Fibroblast of gingiva (primary cell): Measurements from ENCODE around the gene EXD2.
"Not testable (repeated sequence)": the region's sequence is repeated elsewhere in the genome, so short reads cannot be mapped to it uniquely, and the experiment has no call there.

Source experiments
- DNase-seq: peaks from one replicate; pipeline ENCODE4 v3.0.0-alpha.2; 2011; ENCODE audit warnings: low read depth

Gene EXD2, protein sequence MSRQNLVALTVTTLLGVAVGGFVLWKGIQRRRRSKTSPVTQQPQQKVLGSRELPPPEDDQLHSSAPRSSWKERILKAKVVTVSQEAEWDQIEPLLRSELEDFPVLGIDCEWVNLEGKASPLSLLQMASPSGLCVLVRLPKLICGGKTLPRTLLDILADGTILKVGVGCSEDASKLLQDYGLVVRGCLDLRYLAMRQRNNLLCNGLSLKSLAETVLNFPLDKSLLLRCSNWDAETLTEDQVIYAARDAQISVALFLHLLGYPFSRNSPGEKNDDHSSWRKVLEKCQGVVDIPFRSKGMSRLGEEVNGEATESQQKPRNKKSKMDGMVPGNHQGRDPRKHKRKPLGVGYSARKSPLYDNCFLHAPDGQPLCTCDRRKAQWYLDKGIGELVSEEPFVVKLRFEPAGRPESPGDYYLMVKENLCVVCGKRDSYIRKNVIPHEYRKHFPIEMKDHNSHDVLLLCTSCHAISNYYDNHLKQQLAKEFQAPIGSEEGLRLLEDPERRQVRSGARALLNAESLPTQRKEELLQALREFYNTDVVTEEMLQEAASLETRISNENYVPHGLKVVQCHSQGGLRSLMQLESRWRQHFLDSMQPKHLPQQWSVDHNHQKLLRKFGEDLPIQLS

GRCh38 chr14:69191340-69192111 lies at the start of gene EXD2:
Gene EXD2 (plus strand): TSS chr14:69191498. CDS start chr14:69209471, 17,973 bp downstream.
- peak; percentile 73 for DNase-seq

DNA sequence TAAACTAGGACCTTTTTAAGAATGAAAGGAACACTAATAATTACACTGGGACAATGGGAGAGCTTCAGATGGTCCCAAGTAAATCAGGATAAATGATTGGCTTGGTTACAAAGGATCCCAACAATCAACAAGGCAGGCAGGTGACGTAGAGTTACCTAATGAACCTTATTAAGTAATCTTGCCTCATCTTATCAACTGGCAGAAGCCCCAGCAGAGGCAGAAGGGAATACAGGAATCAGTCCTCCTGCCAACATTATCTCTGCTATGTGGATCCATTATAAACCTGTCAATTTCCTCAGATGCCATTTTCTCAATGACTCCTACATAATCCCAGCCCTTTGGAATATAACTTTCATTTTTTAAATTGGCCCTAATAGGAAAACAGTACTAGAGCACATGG lies 49.7 kb upstream of the EXD2 start:
- no peak for DNase-seq

DNA sequence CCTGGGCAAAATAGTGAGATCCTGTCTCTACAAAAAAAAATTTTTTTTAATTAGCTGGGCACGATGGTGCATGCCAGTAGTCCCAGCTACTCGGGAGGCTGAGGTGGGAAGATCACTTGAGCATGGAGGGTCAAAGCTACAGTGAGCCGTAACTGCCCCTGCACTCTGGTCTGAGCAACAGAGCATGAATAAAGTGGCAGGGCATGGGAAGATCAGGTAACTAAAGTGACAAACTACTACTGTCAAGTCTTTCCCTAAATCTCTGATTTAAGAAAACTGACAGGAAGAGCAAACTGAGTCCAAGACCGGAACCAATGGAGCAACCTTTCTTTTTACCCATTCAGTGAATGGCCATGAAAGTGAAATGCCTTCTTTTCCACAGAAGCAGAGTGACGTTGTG lies 49.2 kb upstream of the EXD2 start:
- no peak for DNase-seq

GRCh38 chr14:69149461-69150244 lies 41.6 kb upstream of the EXD2 start:
- no peak for DNase-seq

DNA sequence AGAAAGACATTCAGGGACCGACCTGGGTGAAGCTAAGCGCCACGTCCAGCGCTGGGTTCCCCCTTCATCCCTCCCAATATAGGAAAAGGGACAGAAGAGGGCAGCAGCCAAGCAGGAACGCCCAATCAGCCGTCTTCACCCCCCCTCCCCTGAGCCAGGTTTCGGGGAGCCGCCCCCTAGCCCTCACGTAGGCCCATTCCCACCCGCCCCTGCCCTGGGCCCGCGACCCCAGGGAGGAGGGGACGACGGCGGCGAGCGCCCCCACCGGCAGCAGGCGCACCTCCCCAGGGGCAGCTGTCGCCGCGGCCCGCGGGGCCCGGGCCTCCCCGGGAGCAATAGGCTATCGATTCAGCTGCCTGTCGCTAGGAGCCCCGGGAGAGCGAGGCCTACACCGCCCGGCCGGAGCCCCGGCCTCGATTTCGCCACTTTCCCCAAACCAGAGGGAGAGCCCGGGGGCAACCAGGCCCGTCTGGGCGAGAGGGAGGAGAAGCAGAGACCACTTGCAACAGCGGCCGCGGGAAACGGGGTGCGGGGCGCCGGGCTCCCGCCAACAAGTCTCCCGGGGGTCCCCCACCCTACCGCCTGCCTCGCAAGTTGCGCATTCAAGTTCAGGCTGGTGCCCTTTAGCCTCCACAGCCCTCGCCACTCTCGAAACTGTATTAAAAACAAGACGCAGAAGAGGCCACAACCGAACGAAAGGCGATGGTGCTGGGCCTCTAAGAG lies 39.7 kb upstream of the EXD2 start:
- peak; percentile 61 for DNase-seq

- DNase-seq: peak; percentile 43
These were observed 39.0 kb upstream of the EXD2 start for GRCh38 chr14:69152181-69152901.

GRCh38 chr14:69152902-69153151 lies 38.5 kb upstream of the EXD2 start, which contains the start of gene DCAF5:
Gene DCAF5 (minus strand): TSS chr14:69153119. CDS start chr14:69152978, 141 bp downstream.
- no peak for DNase-seq

- peak; percentile 94 for DNase-seq
These were observed 38.0 kb upstream of the EXD2 start for GRCh38 chr14:69153152-69153872.

GRCh38 chr14:69153873-69154270 lies 37.4 kb upstream of the EXD2 start:
- DNase-seq: peak; percentile 17

GRCh38 chr14:69154779-69155178 lies 36.5 kb upstream of the EXD2 start:
- no peak for DNase-seq

DNA sequence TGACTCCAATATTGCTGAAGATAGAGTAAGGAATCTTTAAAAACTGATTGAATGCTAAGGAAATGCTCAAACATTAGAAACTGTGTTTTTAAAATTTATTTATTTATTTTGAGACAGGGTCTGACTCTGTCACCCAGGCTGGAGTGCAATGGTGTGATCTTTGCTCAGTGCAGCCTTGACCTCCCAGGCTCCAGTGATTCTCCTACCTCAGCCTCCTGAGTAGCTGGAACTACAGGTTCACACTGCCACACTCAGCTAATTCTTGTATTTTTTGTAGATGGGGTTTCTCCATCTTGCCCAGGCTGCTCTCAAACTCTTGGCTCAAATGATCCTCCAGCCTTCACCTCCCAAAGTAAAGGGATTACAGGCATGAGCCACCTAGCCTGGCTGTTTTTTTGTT lies 35.1 kb upstream of the EXD2 start:
- no peak for DNase-seq

DNA sequence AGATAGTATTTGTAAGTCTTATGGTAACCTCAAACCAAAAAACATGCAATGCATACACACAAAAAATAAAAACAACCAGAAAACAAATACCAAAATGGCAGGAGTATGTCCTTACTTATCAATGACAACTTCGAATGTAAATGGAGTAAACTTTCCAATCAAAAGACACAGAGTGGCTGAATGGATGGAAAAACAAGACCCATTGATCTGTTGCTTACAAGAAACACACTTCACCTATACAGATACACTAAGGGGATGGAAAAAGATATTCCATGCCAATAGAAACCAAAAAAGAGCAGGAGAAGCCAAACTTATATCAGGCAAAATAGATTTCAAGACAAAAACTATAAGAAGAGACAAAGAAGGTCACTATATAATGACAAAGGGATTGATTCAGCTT lies 29.7 kb upstream of the EXD2 start:
- no peak for DNase-seq

- DNase-seq: not testable (repeated sequence)
These were observed 25.5 kb upstream of the EXD2 start for GRCh38 chr14:69165787-69166186.

GRCh38 chr14:69170839-69171238 lies 20.5 kb upstream of the EXD2 start:
- DNase-seq: no peak

DNA sequence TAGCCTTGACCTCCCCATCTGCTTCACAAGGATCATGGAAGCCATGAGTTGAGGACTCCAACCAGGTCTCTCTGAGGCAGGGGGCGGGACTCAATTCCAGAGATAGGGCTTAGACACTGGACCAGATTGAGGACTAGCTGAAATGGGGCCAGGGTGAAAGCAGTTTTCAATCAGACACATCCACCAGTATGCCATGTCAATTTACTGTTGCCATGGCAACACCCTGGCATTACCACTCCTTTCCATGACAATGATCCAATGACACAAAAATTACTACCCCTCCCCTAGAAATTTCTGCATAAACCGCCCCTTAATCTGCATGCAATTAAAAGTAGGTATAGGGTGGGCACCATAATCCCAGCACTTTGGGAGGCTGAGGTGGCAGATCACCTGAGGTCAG lies 19.7 kb upstream of the EXD2 start:
- DNase-seq: no peak

GRCh38 chr14:69175130-69175529 lies 16.2 kb upstream of the EXD2 start:
- DNase-seq: no peak

DNA sequence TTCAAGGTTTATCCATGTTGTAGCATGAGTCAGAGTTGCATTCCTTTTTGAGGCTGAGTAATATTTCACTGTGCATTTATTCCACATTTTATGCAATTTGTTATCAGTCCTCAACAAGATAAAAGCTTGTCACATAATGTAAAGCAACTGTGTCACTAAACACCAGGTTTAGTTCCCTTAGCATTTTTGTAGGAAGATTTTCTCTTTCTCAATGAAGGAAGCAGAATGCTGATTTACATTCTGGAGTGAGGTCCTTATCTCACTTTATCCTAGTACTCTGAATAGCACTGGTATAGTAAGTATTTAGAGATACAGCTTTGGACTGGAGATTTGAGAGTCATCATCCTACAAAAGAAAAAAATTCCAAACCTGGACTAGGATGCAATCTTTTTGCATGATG lies 9.8 kb upstream of the EXD2 start:
- no peak for DNase-seq

DNA sequence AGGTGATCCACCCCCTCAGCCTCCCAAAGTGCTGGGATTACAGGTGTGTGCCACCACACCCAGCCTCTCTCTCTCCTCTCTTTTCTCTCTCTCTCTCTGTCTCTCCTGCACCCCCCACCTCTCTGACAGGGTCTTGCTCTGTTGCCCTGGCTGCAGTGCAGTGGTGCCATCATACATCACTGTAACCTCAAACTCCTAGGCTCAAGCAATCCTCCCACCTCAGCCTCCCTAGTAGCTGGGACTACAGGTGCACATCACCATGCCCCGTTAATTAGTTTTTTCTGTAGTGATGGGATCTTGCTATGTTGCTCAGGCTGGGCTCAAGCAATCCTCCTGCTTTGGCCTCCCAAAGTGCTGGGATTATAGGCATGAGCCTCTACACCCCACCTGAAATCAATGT lies 8.7 kb upstream of the EXD2 start:
- DNase-seq: not testable (repeated sequence)

GRCh38 chr14:69183735-69184134 lies 7.6 kb upstream of the EXD2 start:
- DNase-seq: no peak

GRCh38 chr14:69190191-69190590 lies 1.1 kb upstream of the EXD2 start:
- DNase-seq: no peak
